IMR-90 (cell line): Measurements from ENCODE around the gene OR6X1. TPM values are rescaled to one million over a fixed set of nuclear protein-coding genes. Genes with fewer than 3 reads are reported as not detected.

Source experiments
- ATAC-seq: fragments of 200-7000 bp; cut with Tn5 transposase; 2 replicates; pipeline ENCODE4 v1.9.1; 2020; ENCODE audit warnings: low read depth, mild to moderate bottlenecking, moderate library complexity
- BruUV-seq: library from RNA; stranded (reverse); fragments of 400-500 nt; replicated peaks from 2 replicates; lab custom pipeline; 2021; lab: Mats Ljungman, UMichigan
- CTCF ChIA-PET: fragments of 300-600 bp; formaldehyde crosslinking; extraction: SDS; loops from one replicate; lab custom pipeline; 2021; ENCODE audit warnings: antibody characterized with exemption; lab: Yijun Ruan, JAX
- POLR2A ChIA-PET: fragments of 300-600 bp; sonication (Branson Sonifier 250); formaldehyde crosslinking; loops from one replicate; lab custom pipeline; 2022; ENCODE audit warnings: antibody characterized with exemption; ENCODE audit not compliant: unreplicated experiment; lab: Charles Lee
- DNase-seq: peaks from one replicate; pipeline ENCODE4 v3.0.0; 2013
- H2AFZ ChIP-seq: replicated peaks from 2 replicates; pipeline ENCODE3; 2013; ENCODE audit warnings: low read length, mild to moderate bottlenecking; ENCODE audit not compliant: poor library complexity
- H2AK5ac ChIP-seq: 2 replicates; pipeline ENCODE4 v1.6.1; 2013; ENCODE audit warnings: low read depth, low read length, inconsistent platforms
- H2AK9ac ChIP-seq: replicated peaks from 2 replicates; pipeline ENCODE3; 2013; ENCODE audit warnings: mild to moderate bottlenecking, low read depth, low read length, moderate library complexity; ENCODE audit not compliant: poor library complexity
- H2BK120ac ChIP-seq: 2 replicates; pipeline ENCODE4 v1.6.1; 2013; ENCODE audit warnings: low read depth, low read length, inconsistent platforms
- H2BK15ac ChIP-seq: 3 replicates; pipeline ENCODE4 v1.6.1; 2013; ENCODE audit warnings: low read depth, low read length, inconsistent platforms
- H2BK20ac ChIP-seq: 2 replicates; pipeline ENCODE4 v1.6.1; 2013; ENCODE audit warnings: low read depth, mild to moderate bottlenecking, inconsistent platforms, low read length, moderate library complexity
- H2BK5ac ChIP-seq: 2 replicates; pipeline ENCODE4 v1.6.1; 2013; ENCODE audit warnings: mild to moderate bottlenecking, low read depth, low read length, inconsistent platforms; ENCODE audit not compliant: poor library complexity, severe bottlenecking
- H3K14ac ChIP-seq: replicated peaks from 2 replicates; pipeline ENCODE4 v1.6.1; 2013; ENCODE audit warnings: low read depth, low read length, inconsistent platforms
- H3K18ac ChIP-seq: 2 replicates; pipeline ENCODE4 v1.6.1; 2013; ENCODE audit warnings: low read depth, low read length, control low read depth
- H3K23ac ChIP-seq: 2 replicates; pipeline ENCODE4 v1.6.1; 2013; ENCODE audit warnings: low read depth, low read length, inconsistent platforms
- H3K27ac ChIP-seq: 2 replicates; pipeline ENCODE4 v1.5.1; 2013; ENCODE audit warnings: mild to moderate bottlenecking, control low read depth, low read length; ENCODE audit not compliant: insufficient read depth
- H3K27me3 ChIP-seq: 2 replicates; pipeline ENCODE4 v1.6.1; 2013; ENCODE audit warnings: low read length; ENCODE audit not compliant: control insufficient read depth, insufficient read depth
- H3K36me3 ChIP-seq: 2 replicates; pipeline ENCODE4 v1.6.1; 2013; ENCODE audit warnings: low read length, mixed read lengths; ENCODE audit not compliant: control insufficient read depth, insufficient read depth
- H3K4ac ChIP-seq: 2 replicates; pipeline ENCODE4 v1.6.1; 2013; ENCODE audit warnings: low read depth, low read length, inconsistent platforms
- H3K4me1 ChIP-seq: 2 replicates; pipeline ENCODE4 v1.6.1; 2013; ENCODE audit warnings: low read length, mixed read lengths; ENCODE audit not compliant: control insufficient read depth, insufficient read depth
- H3K4me2 ChIP-seq: 2 replicates; pipeline ENCODE4 v1.6.1; 2013; ENCODE audit warnings: low read depth, mild to moderate bottlenecking, control low read depth, low read length, moderate library complexity
- H3K4me3 ChIP-seq: 2 replicates; pipeline ENCODE4 v1.5.1; 2013; ENCODE audit warnings: low read depth, mild to moderate bottlenecking, control low read depth, low read length, moderate library complexity; ENCODE audit not compliant: insufficient read depth
- H3K56ac ChIP-seq: 2 replicates; pipeline ENCODE4 v1.6.1; 2013; ENCODE audit warnings: low read length, inconsistent platforms; ENCODE audit not compliant: insufficient read depth; ENCODE audit errors: extremely low read depth
- H3K79me1 ChIP-seq, 2 experiments: 2 replicates each; pipeline ENCODE4 v1.6.1; 2013; ENCODE audit warnings: low read length in 2 of 2, inconsistent platforms in 1 of 2, low read depth in 1 of 2
- H3K9ac ChIP-seq: 2 replicates; pipeline ENCODE4 v1.6.1; 2013; ENCODE audit warnings: low read depth, low read length, control low read depth
- H3K9me1 ChIP-seq: 2 replicates; pipeline ENCODE4 v1.6.1; 2013; ENCODE audit warnings: low read length, inconsistent platforms; ENCODE audit not compliant: insufficient read depth
- H3K9me3 ChIP-seq: 2 replicates; pipeline ENCODE4 v1.6.1; 2013; ENCODE audit warnings: low read length; ENCODE audit not compliant: control insufficient read depth, insufficient read depth
- H4K20me1 ChIP-seq: 2 replicates; pipeline ENCODE4 v1.6.1; 2013; ENCODE audit warnings: low read length, inconsistent platforms; ENCODE audit not compliant: insufficient read depth
- H4K5ac ChIP-seq: 2 replicates; pipeline ENCODE4 v1.6.1; 2013; ENCODE audit warnings: mild to moderate bottlenecking, low read depth, low read length, control low read depth
- H4K8ac ChIP-seq, 2 experiments: 2 replicates each; pipeline ENCODE4 v1.6.1; 2013; ENCODE audit warnings: low read depth in 2 of 2, low read length in 2 of 2, control low read depth in 1 of 2, inconsistent platforms in 1 of 2
- H4K91ac ChIP-seq: 2 replicates; pipeline ENCODE4 v1.6.1; 2013; ENCODE audit warnings: low read depth, low read length, inconsistent platforms; ENCODE audit not compliant: insufficient read depth
- BHLHE40 ChIP-seq: fragments of 150-350 bp; IDR thresholded peaks from 2 replicates; pipeline ENCODE4 v1.6.1; 2016; ENCODE audit warnings: mild to moderate bottlenecking, low read depth, low read length
- CEBPB ChIP-seq: IDR thresholded peaks from 2 replicates; pipeline ENCODE4 v1.6.1; 2012; ENCODE audit warnings: low read depth, low read length, improper control_type of control experiment
- FOS ChIP-seq: fragments of 150-350 bp; IDR thresholded peaks from 2 replicates; pipeline ENCODE4 v1.6.1; 2016; ENCODE audit warnings: low read depth, low read length
- WGBS, 2 experiments: methylation state at CpG; one replicate each; pipeline versions ENCODE4 v1.1.5 to v1.1.7; 2013; ENCODE audit warnings: missing lambda C conversion rate in 2 of 2; ENCODE audit not compliant: insufficient read length in 1 of 2; ENCODE audit errors: extremely low coverage in 2 of 2; 5-methylcytosine and 5-hydroxymethylcytosine counted together
- dilution Hi-C: fragments of 300-500 bp; cut with HindIII; formaldehyde crosslinking; loops from one replicate; pipeline ENCODE4 v1.14.3; 2018; ENCODE audit warnings: low sequenced_read_pairs; ENCODE audit not compliant: unreplicated experiment
- in situ Hi-C: fragments of 300-500 bp; cut with MboI; formaldehyde crosslinking; loops from 3 replicates; pipeline ENCODE4 v1.14.3; 2019; ENCODE audit warnings: low sequenced_read_pairs, inconsistent platforms, mixed read lengths
- intact Hi-C: fragments of 100-400 bp; cut with micrococcal nuclease; formaldehyde crosslinking; loops from 2 replicates; pipeline ENCODE4 v1.10.0; 2022
- polyA plus RNA-seq, 3 experiments: library from polyadenylated mRNA; depleted of rRNA; stranded (reverse); fragments of >200 nt; gene quantifications; 2 replicates each; pipeline ENCODE4 v1.2.3, GENCODE V29; 2012; ENCODE audit warnings: low replicate concordance in 1 of 3
- total RNA-seq: library from RNA; depleted of rRNA; stranded (reverse); fragments of >200 nt; gene quantifications from 2 replicates; pipeline ENCODE4 v1.2.3, GENCODE V29; 2012

Gene OR6X1
- total and polyA plus RNA-seq, 2 of the 4 experiments (the other 2 are of a cell fraction): not detected

- no peak for TF ChIP-seq BHLHE40
- TF ChIP-seq FOS: no peak
Measured at GRCh38 chr11:123741159-123742030, 12.9 kb downstream of the OR6X1 start, which contains the start of gene ZNF202 (continued).

GRCh38 chr11:123740787-123741158, 13.5 kb downstream of the OR6X1 start:
- Histone ChIP-seq H2BK120ac (no peak overlapping the region), H4K8ac (peak overlapping the region; percentile 31 to 81), H3K9me1 (no peaks in the 10 kb centered on the region), H3K4me1 (peaks cover 4% of the 10 kb centered on the region; the same call in 1 of the 2 replicates), H3K18ac (no peak overlapping the region), H3K4me2 (peak overlapping the region; percentile 68), H3K36me3 (peaks cover 4% of the 10 kb centered on the region), H3K27ac (peak overlapping the region; percentile 59), H4K5ac (0 out of 2 replicates have a peak overlapping the region, but pooled peaks have one; percentile 19), H3K27me3 (no peaks in the 10 kb centered on the region), H3K4me3 (peak overlapping the region; percentile 84), H2AK9ac (peak overlapping the region; percentile 66), H3K9ac (peak overlapping the region; percentile 78), H2AFZ (peak overlapping the region; percentile 93), H4K91ac (no peak overlapping the region), H3K79me1 (peaks cover 24 to 37% of the 10 kb centered on the region in 2 experiments), H3K14ac (peak overlapping the region; percentile 37; the same call in 1 of the 2 replicates), H3K9me3 (no peaks in the 10 kb centered on the region), H4K20me1 (no peaks in the 10 kb centered on the region), H2BK20ac (no peak overlapping the region), H3K56ac (peak overlapping the region; percentile 55), H2BK5ac (no peak overlapping the region), H2BK15ac (no peak overlapping the region), H3K23ac (no peak overlapping the region), H3K4ac (peak overlapping the region; percentile 69), H2AK5ac (peak overlapping the region; percentile 1; the same call in 1 of the 2 replicates)
- in situ Hi-C loops: no loop called here
- intact Hi-C loops: no loop called here
- TF ChIP-seq CEBPB: no peak
- no TSS peak for BruUV-seq
- peak; percentile 1; the same call in 1 of the 2 replicates for ATAC-seq
- DNase-seq: no peak
- dilution Hi-C loops: no loop called here
- WGBS, 2 experiments: no CpG with 5 or more reads among the region's 6 CpGs
- CTCF ChIA-PET: no interaction called here
- POLR2A ChIA-PET: no interaction called here
